Suprapubic skin (tissue), 4 donors: ENCODE results near the gene PLCL2. TPM values are rescaled to one million over a fixed set of nuclear protein-coding genes. Genes with fewer than 3 reads are reported as not detected.

Experiments used
- DNase-seq, 2 donors: peaks; one replicate each; pipeline ENCODE4 v3.0.0-alpha.2; 2019; ENCODE audit warnings: low spot score in 2 of 2
- H3K27ac ChIP-seq: fragments of 200-600 bp; sonication (generic); one replicate; pipeline ENCODE4 v1.5.1; 2019
- H3K27me3 ChIP-seq: fragments of 200-600 bp; sonication (generic); one replicate; pipeline ENCODE4 v1.5.1; 2019
- H3K36me3 ChIP-seq: fragments of 200-600 bp; sonication (generic); one replicate; pipeline ENCODE4 v1.5.1; 2019
- H3K4me1 ChIP-seq: fragments of 200-600 bp; sonication (generic); one replicate; pipeline ENCODE4 v1.5.1; 2019
- H3K4me3 ChIP-seq: fragments of 200-600 bp; sonication (generic); one replicate; pipeline ENCODE4 v1.5.1; 2019; ENCODE audit warnings: mild to moderate bottlenecking
- H3K9me3 ChIP-seq: fragments of 200-600 bp; sonication (generic); one replicate; pipeline ENCODE4 v1.5.1; 2019
- CTCF ChIP-seq, 2 donors: fragments of 200-600 bp in 1 of 2; fragments of 450-650 bp in 1 of 2; sonication (generic) in 1 of 2; IDR thresholded peaks; one replicate each; pipeline ENCODE4 v1.5.1; 2016 to 2019; ENCODE audit warnings: antibody characterized with exemption in 2 of 2, mild to moderate bottlenecking in 1 of 2, moderate library complexity in 1 of 2
- EP300 ChIP-seq: sonication (generic); formaldehyde crosslinking; IDR thresholded peaks from one replicate; pipeline ENCODE4 v1.6.1; 2017; ENCODE audit warnings: antibody characterized with exemption
- POLR2A ChIP-seq, 2 donors: fragments of 450-650 bp; IDR thresholded peaks; one replicate each; pipeline ENCODE4 v1.6.1; 2017; ENCODE audit warnings: antibody characterized with exemption in 2 of 2, mild to moderate bottlenecking in 2 of 2, moderate library complexity in 2 of 2
- POLR2AphosphoS5 ChIP-seq, 3 donors: sonication (generic); formaldehyde crosslinking; IDR thresholded peaks; one replicate each; pipeline ENCODE4 v1.6.1; 2017; ENCODE audit warnings: antibody characterized with exemption in 3 of 3
- WGBS: methylation state at CpG from one replicate; pipeline ENCODE4 v1.1.5; 2018; 5-methylcytosine and 5-hydroxymethylcytosine counted together
- total RNA-seq, 4 donors: library from RNA; depleted of rRNA; stranded (reverse); fragments of >200 nt; gene quantifications; one replicate each; pipeline ENCODE4 v1.1.0, GENCODE V29; 2016

The PLCL2 gene
- total RNA-seq, 4 donors from 2014 or later, result 1.5 to 4.2 (median 1.9) TPM

GRCh38 chr3:17059989-17060550 lies 175.3 kb downstream of the PLCL2 start:
- TF ChIP-seq POLR2AphosphoS5 (IDR thresholded peaks at IDR 0.05) (no peak), CTCF (IDR thresholded peaks at IDR 0.05) (no peak), POLR2A (IDR thresholded peaks at IDR 0.05) (no peak), EP300 (no peak)
- 82% methylated on average over 5 of the region's 5 CpGs for WGBS
- DNase-seq, result no peak
- Histone ChIP-seq H3K9me3 (no peaks in the 10 kb centered on the region), H3K36me3 (no peaks in the 10 kb centered on the region), H3K27me3 (no peaks in the 10 kb centered on the region), H3K27ac (no peak overlapping the region), H3K4me3 (no peak overlapping the region), H3K4me1 (no peaks in the 10 kb centered on the region)

GRCh38 chr3:17061005-17061404 lies 176.2 kb downstream of the PLCL2 start:
- H3K4me1 ChIP-seq, result no peaks in the 10 kb centered on the region
- H3K4me3 ChIP-seq, result no peak overlapping the region
- TF ChIP-seq POLR2AphosphoS5 (IDR thresholded peaks at IDR 0.05) (no peak), CTCF (IDR thresholded peaks at IDR 0.05) (no peak), POLR2A (IDR thresholded peaks at IDR 0.05) (no peak), EP300 (no peak)
- no peaks in the 10 kb centered on the region for H3K27me3 ChIP-seq
- no peaks in the 10 kb centered on the region for H3K36me3 ChIP-seq
- no peak for DNase-seq
- H3K27ac ChIP-seq, result no peak overlapping the region
- H3K9me3 ChIP-seq, result no peaks in the 10 kb centered on the region
- WGBS, result 93% methylated on average over 3 of the region's 3 CpGs

GRCh38 chr3:17062736-17063135 lies 178.0 kb downstream of the PLCL2 start:
- no peaks in the 10 kb centered on the region for H3K4me1 ChIP-seq
- H3K27ac ChIP-seq, result no peak overlapping the region
- no peaks in the 10 kb centered on the region for H3K36me3 ChIP-seq
- 72% methylated on average over 3 of the region's 3 CpGs for WGBS
- DNase-seq, result no peak
- H3K27me3 ChIP-seq, result no peaks in the 10 kb centered on the region
- H3K4me3 ChIP-seq, result no peak overlapping the region
- TF ChIP-seq POLR2AphosphoS5 (IDR thresholded peaks at IDR 0.05) (no peak), CTCF (IDR thresholded peaks at IDR 0.05) (no peak), EP300 (no peak), POLR2A (IDR thresholded peaks at IDR 0.05) (no peak)
- no peaks in the 10 kb centered on the region for H3K9me3 ChIP-seq

- Histone ChIP-seq H3K27ac (no peak overlapping the region), H3K4me3 (no peak overlapping the region), H3K36me3 (no peaks in the 10 kb centered on the region), H3K4me1 (no peaks in the 10 kb centered on the region), H3K27me3 (no peaks in the 10 kb centered on the region), H3K9me3 (no peaks in the 10 kb centered on the region)
- no peak for DNase-seq
- 88% methylated on average over 3 of the region's 3 CpGs for WGBS
- TF ChIP-seq EP300 (no peak), POLR2AphosphoS5 (IDR thresholded peaks at IDR 0.05) (no peak), CTCF (IDR thresholded peaks at IDR 0.05) (no peak), POLR2A (IDR thresholded peaks at IDR 0.05) (no peak)
These were observed 178.8 kb downstream of the PLCL2 start for GRCh38 chr3:17063596-17063995.

GRCh38 chr3:17065315-17065714 lies 180.6 kb downstream of the PLCL2 start:
- TF ChIP-seq CTCF (IDR thresholded peaks at IDR 0.05) (no peak), EP300 (no peak), POLR2A (IDR thresholded peaks at IDR 0.05) (no peak), POLR2AphosphoS5 (IDR thresholded peaks at IDR 0.05) (no peak)
- 88% methylated on average over 2 of the region's 2 CpGs for whole genome bisulfite sequencing
- Histone ChIP-seq H3K27ac (no peak overlapping the region), H3K27me3 (no peaks in the 10 kb centered on the region), H3K36me3 (no peaks in the 10 kb centered on the region), H3K9me3 (no peaks in the 10 kb centered on the region), H3K4me1 (no peaks in the 10 kb centered on the region), H3K4me3 (no peak overlapping the region)
- no peak for DNase-seq
